PC-3 (cell line): ENCODE results near the gene KDM2B. TPM values are rescaled to one million over a fixed set of nuclear protein-coding genes. Genes with fewer than 3 reads are reported as not detected.

Experiments used
- ATAC-seq: fragments of 200-7000 bp; cut with Tn5 transposase; 2 replicates; pipeline ENCODE4 v1.9.1; 2020; ENCODE audit warnings: mild to moderate bottlenecking, moderate library complexity
- BruUV-seq: library from RNA; stranded (reverse); fragments of 400-500 nt; replicated peaks from 2 replicates; lab custom pipeline; 2021; lab: Mats Ljungman, UMichigan
- CTCF ChIA-PET: fragments of 300-600 bp; sonication (Branson Sonifier 250); formaldehyde crosslinking; loops from one replicate; lab custom pipeline; 2022; ENCODE audit warnings: antibody characterized with exemption; lab: Charles Lee
- POLR2A ChIA-PET: fragments of 300-600 bp; sonication (Branson Sonifier 250); formaldehyde crosslinking; loops from one replicate; lab custom pipeline; 2022; ENCODE audit warnings: antibody characterized with exemption; ENCODE audit not compliant: unreplicated experiment; lab: Charles Lee
- DNase-seq: peaks from one replicate; pipeline ENCODE4 v3.0.0-alpha.2; 2015
- H2AFZ ChIP-seq: fragments of 300-600 bp; sonication (generic); 2 replicates; pipeline ENCODE4 v1.6.0; 2016; ENCODE audit warnings: antibody characterized with exemption, low read length
- H3F3A ChIP-seq: fragments of 300-600 bp; sonication (generic); one replicate; pipeline ENCODE4 v1.6.0; 2017; ENCODE audit warnings: antibody characterized with exemption, low read length, control low read depth, mild to moderate bottlenecking; ENCODE audit not compliant: unreplicated experiment
- H3K27ac ChIP-seq: fragments of 300-600 bp; sonication (generic); 2 replicates; pipeline ENCODE4 v1.5.1; 2016; ENCODE audit warnings: mild to moderate bottlenecking, low read length
- H3K27me3 ChIP-seq: fragments of 300-600 bp; sonication (generic); 2 replicates; pipeline ENCODE4 v1.6.1; 2016; ENCODE audit warnings: low read length, mixed read lengths
- H3K36me3 ChIP-seq: fragments of 300-600 bp; sonication (generic); 2 replicates; pipeline ENCODE4 v1.6.1; 2016; ENCODE audit warnings: low read depth, mixed run types, low read length, mixed read lengths
- H3K4me1 ChIP-seq: fragments of 300-600 bp; sonication (generic); 2 replicates; pipeline ENCODE4 v1.5.1; 2016; ENCODE audit warnings: low read length; ENCODE audit not compliant: insufficient read depth
- H3K4me2 ChIP-seq: fragments of 300-600 bp; sonication (generic); 2 replicates; pipeline ENCODE4 v1.6.0; 2016; ENCODE audit warnings: low read length
- H3K4me3 ChIP-seq: fragments of 300-600 bp; sonication (generic); 2 replicates; pipeline ENCODE4 v1.5.1; 2016; ENCODE audit warnings: mild to moderate bottlenecking, low read length, mixed read lengths
- H3K79me2 ChIP-seq: fragments of 300-600 bp; sonication (generic); 2 replicates; pipeline ENCODE4 v1.6.1; 2017; ENCODE audit warnings: low read length, mixed read lengths
- H3K9ac ChIP-seq: fragments of 300-600 bp; sonication (generic); 2 replicates; pipeline ENCODE4 v1.6.0; 2016; ENCODE audit warnings: mild to moderate bottlenecking, low read length
- H3K9me2 ChIP-seq: fragments of 300-600 bp; sonication (generic); replicated peaks from 2 replicates; pipeline ENCODE4 v1.6.1; 2016; ENCODE audit warnings: mixed run types, low read length, mixed read lengths
- H3K9me3 ChIP-seq: fragments of 300-600 bp; sonication (generic); 2 replicates; pipeline ENCODE4 v1.6.1; 2016; ENCODE audit warnings: low read length, mixed read lengths
- H4K20me1 ChIP-seq: fragments of 300-600 bp; sonication (generic); 2 replicates; pipeline ENCODE4 v1.6.1; 2016; ENCODE audit warnings: low read length, mixed read lengths
- EZH2 ChIP-seq: fragments of 300-600 bp; sonication (generic); IDR thresholded peaks from one replicate; pipeline ENCODE4 v1.6.1; 2017; ENCODE audit warnings: antibody characterized with exemption, mild to moderate bottlenecking, low read length; ENCODE audit not compliant: unreplicated experiment
- EZH2phosphoT487 ChIP-seq: fragments of 300-600 bp; sonication (generic); IDR thresholded peaks from 2 replicates; pipeline ENCODE4 v1.6.1; 2018; ENCODE audit warnings: mild to moderate bottlenecking, antibody characterized with exemption, low read length, borderline replicate concordance
- intact Hi-C: fragments of 100-400 bp; cut with micrococcal nuclease; formaldehyde crosslinking; loops from 2 replicates; pipeline ENCODE4 v1.9.0; 2023
- total RNA-seq: library from RNA; depleted of rRNA; stranded (reverse); fragments of >200 nt; gene quantifications from 2 replicates; pipeline ENCODE4 v1.2.3, GENCODE V29; 2014
- TF ChIP-seq, protein P1 (sequence below): fragments of 300-600 bp; sonication (generic); conservative IDR thresholded peaks from 2 replicates; pipeline ENCODE4 v1.5.1; 2017; ENCODE audit warnings: antibody characterized with exemption, low read depth, mild to moderate bottlenecking, low read length

The KDM2B gene
- total RNA-seq, 1 experiment from 2014 or later, result 52.5 TPM

DNA sequence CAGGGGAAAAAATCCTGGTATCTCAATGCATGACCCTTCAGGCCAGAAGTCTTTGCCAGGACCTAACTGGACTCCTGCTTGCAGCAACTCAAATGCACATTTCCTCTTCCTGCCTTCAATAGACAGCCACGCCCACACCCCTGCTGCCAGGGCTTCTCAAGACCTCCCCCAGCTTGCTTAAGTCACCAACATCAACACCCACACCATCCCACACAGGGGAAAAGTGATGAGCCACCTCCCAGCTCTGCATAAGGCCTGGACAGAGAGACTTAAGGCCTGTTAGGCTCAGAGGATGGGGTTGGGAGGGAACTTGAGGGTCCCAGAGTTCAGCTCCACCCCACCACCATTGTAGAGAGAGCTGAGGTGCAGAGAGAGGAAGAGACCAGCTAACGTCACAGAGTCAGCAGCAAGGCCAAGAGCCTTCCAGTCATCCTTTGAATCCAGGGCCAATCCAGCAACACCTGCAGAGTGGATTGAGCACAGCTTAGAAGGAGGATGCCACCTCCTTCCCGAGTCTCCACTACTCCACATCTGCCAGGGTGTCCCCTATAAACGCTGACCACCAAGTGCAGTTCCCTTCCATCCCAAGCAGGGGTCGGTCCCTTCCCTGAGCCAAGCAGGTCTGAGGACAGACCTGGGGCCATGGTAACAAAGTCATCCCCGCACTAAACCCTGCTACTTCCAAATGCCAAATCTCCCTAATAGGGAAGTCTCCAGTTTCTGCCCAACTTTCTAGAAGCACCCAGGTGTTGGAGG lies 50.0 kb downstream of the KDM2B start:
- Histone ChIP-seq H3F3A (no peaks in the 10 kb centered on the region), H3K36me3 (peaks cover 17% of the 10 kb centered on the region), H3K9me2 (no peaks in the 10 kb centered on the region), H3K9me3 (no peaks in the 10 kb centered on the region), H4K20me1 (no peaks in the 10 kb centered on the region), H3K4me1 (0 out of 2 replicates have a peak, but pooled peaks cover 5% of the 10 kb centered on the region), H2AFZ (no peak overlapping the region), H3K4me2 (no peak overlapping the region), H3K27me3 (no peaks in the 10 kb centered on the region), H3K79me2 (no peaks in the 10 kb centered on the region), H3K27ac (no peak overlapping the region), H3K9ac (no peak overlapping the region), H3K4me3 (no peak overlapping the region)
- POLR2A ChIA-PET, result no interaction called here
- intact Hi-C loops, result no loop called here
- TF ChIP-seq, protein P1, sequence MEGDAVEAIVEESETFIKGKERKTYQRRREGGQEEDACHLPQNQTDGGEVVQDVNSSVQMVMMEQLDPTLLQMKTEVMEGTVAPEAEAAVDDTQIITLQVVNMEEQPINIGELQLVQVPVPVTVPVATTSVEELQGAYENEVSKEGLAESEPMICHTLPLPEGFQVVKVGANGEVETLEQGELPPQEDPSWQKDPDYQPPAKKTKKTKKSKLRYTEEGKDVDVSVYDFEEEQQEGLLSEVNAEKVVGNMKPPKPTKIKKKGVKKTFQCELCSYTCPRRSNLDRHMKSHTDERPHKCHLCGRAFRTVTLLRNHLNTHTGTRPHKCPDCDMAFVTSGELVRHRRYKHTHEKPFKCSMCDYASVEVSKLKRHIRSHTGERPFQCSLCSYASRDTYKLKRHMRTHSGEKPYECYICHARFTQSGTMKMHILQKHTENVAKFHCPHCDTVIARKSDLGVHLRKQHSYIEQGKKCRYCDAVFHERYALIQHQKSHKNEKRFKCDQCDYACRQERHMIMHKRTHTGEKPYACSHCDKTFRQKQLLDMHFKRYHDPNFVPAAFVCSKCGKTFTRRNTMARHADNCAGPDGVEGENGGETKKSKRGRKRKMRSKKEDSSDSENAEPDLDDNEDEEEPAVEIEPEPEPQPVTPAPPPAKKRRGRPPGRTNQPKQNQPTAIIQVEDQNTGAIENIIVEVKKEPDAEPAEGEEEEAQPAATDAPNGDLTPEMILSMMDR, result no peak
- no peak for TF ChIP-seq EZH2
- TF ChIP-seq EZH2phosphoT487, result no peak
- DNase-seq, result peak; percentile 44
- no TSS peak for BruUV-seq
- CTCF ChIA-PET, result no interaction called here
- ATAC-seq, result peak; percentile 80

DNA sequence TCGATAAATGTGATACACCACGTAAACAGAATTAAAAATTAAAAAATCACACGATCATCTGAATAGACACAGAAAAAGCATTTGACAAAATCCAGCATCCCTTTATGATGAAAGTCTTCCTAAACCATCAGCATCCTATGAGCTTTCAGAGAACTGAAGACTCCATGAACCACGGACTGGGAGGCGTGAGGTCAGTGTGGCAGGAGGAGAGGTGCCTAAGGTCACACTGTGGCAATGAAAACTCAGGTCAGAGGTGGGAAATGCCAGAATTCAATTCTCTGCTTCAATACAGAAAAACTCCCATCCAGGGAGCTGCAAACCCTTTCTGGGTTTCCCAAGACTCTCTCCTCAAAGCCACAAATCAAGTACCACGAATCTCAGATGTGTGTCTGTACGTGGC lies 51.6 kb downstream of the KDM2B start:
- intact Hi-C loops, result no loop called here
- no peak for TF ChIP-seq EZH2
- no peak for TF ChIP-seq EZH2phosphoT487
- TF ChIP-seq, protein P1, result no peak
- ATAC-seq, result no peak
- CTCF ChIA-PET, result no interaction called here
- Histone ChIP-seq H3K4me1 (0 out of 2 replicates have a peak, but pooled peaks cover 5% of the 10 kb centered on the region), H3K9ac (no peak overlapping the region), H3K36me3 (peaks cover 17% of the 10 kb centered on the region), H2AFZ (no peak overlapping the region), H3K27ac (no peak overlapping the region), H3K9me2 (no peaks in the 10 kb centered on the region), H3K79me2 (no peaks in the 10 kb centered on the region), H3K4me3 (no peak overlapping the region), H4K20me1 (no peaks in the 10 kb centered on the region), H3K4me2 (no peak overlapping the region), H3F3A (no peaks in the 10 kb centered on the region), H3K27me3 (no peaks in the 10 kb centered on the region), H3K9me3 (no peaks in the 10 kb centered on the region)
- POLR2A ChIA-PET, result no interaction called here
- no TSS peak for BruUV-seq
- DNase-seq, result no peak

DNA sequence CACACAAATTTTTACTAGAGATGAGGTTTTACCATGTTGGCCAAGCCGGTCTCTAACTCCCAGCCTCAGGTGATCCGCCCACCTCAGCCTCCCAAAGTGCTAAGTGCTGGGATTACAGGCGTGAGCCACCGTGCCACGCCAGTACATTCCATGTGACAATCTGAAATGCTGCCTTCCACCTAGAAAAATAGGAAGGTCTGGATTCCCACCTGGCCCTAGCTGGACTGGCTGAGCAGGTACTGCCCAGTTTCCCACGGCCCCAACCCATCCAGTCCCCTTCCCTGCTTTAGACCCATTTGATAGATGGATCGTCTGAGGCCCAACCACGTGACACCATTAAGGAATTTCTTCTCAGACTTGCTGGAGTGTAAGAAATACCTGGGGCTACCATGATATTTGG lies 55.4 kb downstream of the KDM2B start:
- CTCF ChIA-PET, result no interaction called here
- intact Hi-C loops, result no loop called here
- ATAC-seq, result no peak

More for the DNA sequence above, 55.4 kb downstream of the KDM2B start:
- TF ChIP-seq, protein P1, result no peak
- TF ChIP-seq EZH2 (no peak), EZH2phosphoT487 (no peak)
- no peaks in the 10 kb centered on the region for H3K9me3 ChIP-seq
- no peak overlapping the region for H3K4me2 ChIP-seq
- H2AFZ ChIP-seq, result no peak overlapping the region
- no peaks in the 10 kb centered on the region for H4K20me1 ChIP-seq
- H3F3A ChIP-seq, result no peaks in the 10 kb centered on the region
- H3K9ac ChIP-seq, result no peak overlapping the region
- H3K4me3 ChIP-seq, result no peak overlapping the region
- H3K27ac ChIP-seq, result no peak overlapping the region
- 0 out of 2 replicates have a peak, but pooled peaks cover under 1% of the 10 kb centered on the region for H3K4me1 ChIP-seq
- peaks cover 5% of the 10 kb centered on the region; the same call in 1 of the 2 replicates for H3K36me3 ChIP-seq
- no peaks in the 10 kb centered on the region for H3K9me2 ChIP-seq
- H3K27me3 ChIP-seq, result no peaks in the 10 kb centered on the region
- no TSS peak for BruUV-seq
- POLR2A ChIA-PET, result no interaction called here
- no peaks in the 10 kb centered on the region for H3K79me2 ChIP-seq
- no peak for DNase-seq
